ENCODE measurements around the gene SMARCC2.
"Not testable (repeated sequence)": the region's sequence is repeated elsewhere in the genome, so short reads cannot be mapped to it uniquely, and the experiment has no call there.

SMARCC2 gene

DNA sequence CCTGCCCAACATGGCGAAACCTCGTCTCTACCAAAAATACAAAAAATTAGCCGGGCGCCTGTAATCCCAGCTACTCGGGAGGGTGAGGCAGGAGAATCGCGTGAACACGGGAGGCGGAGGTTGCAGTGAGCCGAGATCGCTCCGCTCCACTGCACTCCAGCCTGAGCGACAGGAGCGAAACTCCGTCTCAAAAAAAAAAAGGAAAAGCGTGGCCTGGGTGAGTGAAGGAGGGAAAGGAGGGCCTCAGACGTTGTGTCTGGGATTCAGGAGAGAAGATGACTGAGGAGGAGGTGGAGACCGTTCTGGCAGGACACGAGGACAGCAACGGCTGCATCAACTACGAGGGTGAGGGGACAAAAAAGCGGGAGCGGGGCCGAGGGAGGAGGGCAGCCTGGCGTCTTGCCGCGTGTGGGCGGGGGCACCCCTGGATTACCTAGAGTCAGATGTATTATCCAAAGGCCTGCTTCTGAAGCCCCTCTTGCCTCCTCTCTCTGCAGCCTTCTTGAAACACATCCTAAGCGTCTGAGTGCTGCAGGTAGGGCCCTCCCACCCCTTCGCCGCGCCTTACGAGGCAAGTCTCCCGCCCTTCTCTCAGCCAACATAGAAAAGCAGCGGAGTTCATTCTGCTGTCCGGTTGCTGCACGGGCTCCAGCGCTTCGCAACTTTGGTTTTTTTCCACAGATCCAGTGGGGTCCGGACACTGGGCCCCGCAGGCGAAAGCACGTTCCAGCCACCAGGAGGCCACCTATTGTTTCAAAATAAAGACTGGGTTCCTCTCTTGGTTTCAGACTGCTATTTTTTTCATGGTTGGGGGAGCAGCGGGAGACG, 31.9 kb downstream of the SMARCC2 start:
- TF ChIP-seq CTCF (IDR thresholded peaks at IDR 0.05; ENCODE audit: insufficient read depth, low read depth, low read length, missing control alignments) = peak; percentile 62
- peak; percentile 86 for DNase-seq (ENCODE audit: low read depth)
- H3K4me3 ChIP-seq (ENCODE audit: low read depth, low read length) = peak overlapping the region; percentile 80

DNA sequence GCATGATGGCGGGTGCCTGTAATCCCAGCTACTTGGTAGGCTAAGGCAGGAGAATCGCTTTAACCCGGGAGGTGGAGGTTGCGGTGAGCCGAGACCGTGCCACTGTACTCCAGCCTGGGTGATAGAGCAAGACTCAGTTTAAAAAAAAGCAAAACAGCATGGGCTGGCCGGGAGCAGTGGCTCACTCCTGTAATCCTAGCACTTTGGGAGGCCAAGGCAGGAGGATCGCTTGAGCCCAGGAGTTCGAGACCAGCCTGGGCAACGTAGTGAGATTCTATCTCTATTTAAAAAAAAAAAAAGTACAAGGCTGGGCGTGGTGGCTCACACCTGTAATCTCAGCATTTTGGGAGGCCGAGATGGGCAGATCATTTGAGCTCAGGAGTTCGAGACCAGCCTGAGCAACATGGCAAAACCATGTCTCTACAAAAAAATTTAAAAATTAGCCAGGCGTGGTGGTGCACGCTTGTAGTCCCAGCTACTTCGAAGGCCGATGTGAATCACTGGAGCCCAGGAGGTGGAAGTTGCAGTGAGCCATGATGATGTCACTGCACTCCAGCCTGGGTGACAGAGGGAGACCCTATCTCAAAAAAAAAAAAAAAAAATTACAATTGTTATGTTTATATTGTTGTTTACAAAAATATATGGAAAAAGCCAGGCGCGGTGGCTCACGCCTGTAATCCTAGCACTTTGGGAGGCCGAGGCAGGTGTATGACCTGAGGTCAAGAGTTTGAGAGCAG, 32.7 kb downstream of the SMARCC2 start:
- peak overlapping the region; percentile 80 for H3K4me3 ChIP-seq (ENCODE audit: low read depth, low read length)
- DNase-seq (ENCODE audit: low read depth) = not testable (repeated sequence)

GRCh38 chr12:56155256-56155845, 33.9 kb downstream of the SMARCC2 start:
- no peak for TF ChIP-seq CTCF (IDR thresholded peaks at IDR 0.05; ENCODE audit: insufficient read depth, low read depth, low read length, missing control alignments)

DNA sequence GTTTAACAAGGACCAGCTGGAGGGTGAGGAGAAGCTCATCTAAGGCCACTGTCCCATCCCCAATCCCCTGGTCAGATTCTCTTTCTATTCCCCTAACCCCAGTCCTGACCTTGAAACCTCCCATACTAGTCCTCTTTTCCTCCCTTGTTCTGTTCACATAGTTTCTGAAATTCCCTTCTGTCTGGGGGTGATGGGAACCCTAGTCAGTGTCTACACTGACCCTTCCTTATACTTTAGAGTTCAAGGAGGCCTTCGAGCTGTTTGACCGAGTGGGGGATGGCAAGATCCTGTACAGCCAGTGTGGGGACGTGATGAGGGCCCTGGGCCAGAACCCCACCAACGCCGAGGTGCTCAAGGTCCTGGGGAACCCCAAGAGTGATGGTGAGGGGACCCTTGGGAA, 34.5 kb downstream of the SMARCC2 start:
- no peak for DNase-seq (ENCODE audit: low read depth)
- TF ChIP-seq CTCF (IDR thresholded peaks at IDR 0.05; ENCODE audit: insufficient read depth, low read depth, low read length, missing control alignments) = no peak
- H3K4me3 ChIP-seq (ENCODE audit: low read depth, low read length) = no peak overlapping the region

More at GRCh38 chr12:56155256-56155845, 33.9 kb downstream of the SMARCC2 start:
- DNase-seq (ENCODE audit: low read depth) = no peak
- no peak overlapping the region for H3K4me3 ChIP-seq (ENCODE audit: low read depth, low read length)

DNA sequence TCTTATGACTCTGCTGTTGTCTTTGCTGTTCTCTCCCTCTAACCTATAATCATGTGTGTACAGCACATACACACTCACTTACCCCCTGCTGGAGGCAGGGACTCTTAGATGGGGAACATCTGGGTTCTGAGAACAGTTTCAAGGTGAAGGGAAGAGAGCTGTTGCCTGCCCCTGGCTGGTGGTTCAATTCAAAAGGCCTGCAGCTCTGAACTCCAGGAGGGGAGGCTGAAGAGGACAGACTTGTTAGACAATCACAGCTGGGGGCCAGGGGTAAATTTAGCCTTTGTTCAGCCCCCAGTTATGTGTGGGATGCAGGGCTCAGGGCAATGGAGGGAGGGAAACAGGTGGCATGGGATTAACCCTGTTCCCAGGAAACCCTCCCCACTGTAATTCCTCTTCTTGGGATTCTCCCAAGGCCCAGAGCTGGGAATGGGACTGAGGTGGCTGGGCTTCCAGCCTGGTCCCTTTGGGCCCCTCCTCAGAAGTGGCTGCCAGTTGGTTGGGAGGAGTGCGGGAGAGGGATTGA, 35.0 kb downstream of the SMARCC2 start:
- H3K4me3 ChIP-seq (ENCODE audit: low read depth, low read length) = no peak overlapping the region
- TF ChIP-seq CTCF (IDR thresholded peaks at IDR 0.05; ENCODE audit: insufficient read depth, low read depth, low read length, missing control alignments) = no peak
- no peak for DNase-seq (ENCODE audit: low read depth)

GRCh38 chr12:56153678-56154065, 35.6 kb downstream of the SMARCC2 start:
- DNase-seq (ENCODE audit: low read depth) = no peak
- no peak overlapping the region for H3K4me3 ChIP-seq (ENCODE audit: low read depth, low read length)
- no peak for TF ChIP-seq CTCF (IDR thresholded peaks at IDR 0.05; ENCODE audit: insufficient read depth, low read depth, low read length, missing control alignments)
